K562 (cell line): ENCODE results near the gene AFF2. TPM values are rescaled to one million over a fixed set of nuclear protein-coding genes. Genes with fewer than 3 reads are reported as not detected.

Source experiments
- ATAC-seq: fragments of 200-7000 bp; cut with Tn5 transposase; 3 replicates; pipeline ENCODE4 v1.9.1; 2020; ENCODE audit warnings: moderate library complexity
- BruUV-seq: library from RNA; stranded (reverse); fragments of 400-500 nt; replicated peaks from 2 replicates; lab custom pipeline; 2021; lab: Mats Ljungman, UMichigan
- CTCF ChIA-PET: fragments of 300-600 bp; formaldehyde crosslinking; extraction: SDS; loops from one replicate; lab custom pipeline; 2021; ENCODE audit warnings: low intra/inter-chr PET ratio; lab: Yijun Ruan, JAX
- POLR2A ChIA-PET: fragments of 300-600, 350-650 bp; sonication (Branson Sonifier 250); formaldehyde crosslinking; extraction: SDS; loops from one replicate; lab custom pipeline; 2021; ENCODE audit warnings: antibody characterized with exemption, inconsistent platforms; lab: Yijun Ruan, JAX
- DNase-seq, 4 experiments: peaks; one replicate each; pipeline versions ENCODE4 v3.0.0 to v3.0.0-alpha.2; 2011 to 2018; ENCODE audit warnings: low spot score in 3 of 4, mixed read lengths in 3 of 4; ENCODE audit errors: extremely low read depth in 1 of 4
- FAIRE-seq: peaks from 2 replicates; lab custom pipeline; 2011; peaks lifted over from hg19 to GRCh38; lab: Jason Lieb, UNC
- H2AFZ ChIP-seq: 2 replicates; pipeline ENCODE4 v1.6.0; 2011; ENCODE audit warnings: low read depth, low read length, control low read depth, inconsistent platforms
- H3K27ac ChIP-seq: fragments of 200-600 bp; 3 replicates; pipeline ENCODE4 v1.8.0; 2011; ENCODE audit warnings: low read depth, mild to moderate bottlenecking, control low read depth, inconsistent platforms, low read length, moderate library complexity, mixed read lengths; ENCODE audit errors: extremely low read depth
- H3K27me3 ChIP-seq, 2 experiments: fragments of 300-600 bp in 1 of 2; 2 replicates in 1 of 2; 3 replicates in 1 of 2; pipeline versions ENCODE4 v1.6.0 to v1.8.0; 2011; ENCODE audit warnings: inconsistent platforms in 2 of 2, low read length in 2 of 2, mild to moderate bottlenecking in 1 of 2, mixed read lengths in 1 of 2, moderate library complexity in 1 of 2; ENCODE audit not compliant: control insufficient read depth in 2 of 2, insufficient read depth in 2 of 2
- H3K36me3 ChIP-seq: fragments of 300-600 bp; 3 replicates; pipeline ENCODE4 v1.8.0; 2011; ENCODE audit warnings: mild to moderate bottlenecking, low read length, inconsistent platforms; ENCODE audit not compliant: control insufficient read depth, insufficient read depth
- H3K4me1 ChIP-seq, 2 experiments: fragments of 200-600 bp in 1 of 2; replicated peaks in 1 of 2; 2 replicates in 1 of 2; 3 replicates in 1 of 2; pipeline versions ENCODE4 v1.5.1 to v1.8.0; 2011; ENCODE audit warnings: inconsistent platforms in 2 of 2, low read length in 2 of 2, mild to moderate bottlenecking in 1 of 2, mixed read lengths in 1 of 2, moderate library complexity in 1 of 2; ENCODE audit not compliant: control insufficient read depth in 2 of 2, insufficient read depth in 2 of 2
- H3K4me2 ChIP-seq: 2 replicates; pipeline ENCODE4 v1.6.1; 2011; ENCODE audit warnings: low read length, control low read depth, inconsistent platforms, mixed read lengths; ENCODE audit not compliant: insufficient read depth
- H3K4me3 ChIP-seq: fragments of 200-600 bp; sonication (generic), shearing (Covaris generic); 2 replicates; pipeline ENCODE4 v1.5.1; 2016; ENCODE audit warnings: control low read depth, inconsistent platforms
- H3K79me2 ChIP-seq: fragments of 200-600 bp; 3 replicates; pipeline ENCODE4 v1.8.0; 2011; ENCODE audit warnings: low read length, inconsistent platforms; ENCODE audit not compliant: control insufficient read depth, insufficient read depth
- H3K9ac ChIP-seq, 2 experiments: 2 replicates each; pipeline versions ENCODE4 v1.6.0 to v1.6.1; 2011; ENCODE audit warnings: low read depth in 2 of 2, low read length in 2 of 2, control low read depth in 1 of 2, inconsistent platforms in 1 of 2, mild to moderate bottlenecking in 1 of 2, mixed read lengths in 1 of 2; ENCODE audit not compliant: insufficient read depth in 1 of 2
- H3K9me1 ChIP-seq: one replicate; pipeline ENCODE4 v1.6.0; 2011; ENCODE audit warnings: inconsistent platforms, mild to moderate bottlenecking, low read length, moderate library complexity; ENCODE audit not compliant: control insufficient read depth, insufficient read depth
- H3K9me3 ChIP-seq: replicated peaks from 2 replicates; pipeline ENCODE4 v1.5.1; 2011; ENCODE audit warnings: low read depth, low read length, inconsistent platforms; ENCODE audit not compliant: control insufficient read depth, insufficient read depth
- H4K20me1 ChIP-seq: replicated peaks from 2 replicates; pipeline ENCODE4 v1.6.1; 2011; ENCODE audit warnings: low read length, inconsistent platforms, mixed read lengths; ENCODE audit not compliant: control insufficient read depth, insufficient read depth
- CREB5 ChIP-seq: fragments of 250-450 bp; sonication (Bioruptor Pico); IDR thresholded peaks from 2 replicates; pipeline ENCODE4 v1.5.0; 2020; ENCODE audit warnings: mild to moderate bottlenecking
- ELF1 ChIP-seq: fragments of 200-800 bp; sonication (Bioruptor generic); IDR thresholded peaks from 2 replicates; pipeline ENCODE4 v1.6.1; 2016; ENCODE audit warnings: missing genetic modification characterization, missing compliant biosample characterization
- FOXJ3 ChIP-seq: sonication (generic); formaldehyde crosslinking; IDR thresholded peaks from 2 replicates; pipeline ENCODE4 v1.4.0; 2020; ENCODE audit warnings: mild to moderate bottlenecking, missing genetic modification reagents
- HMG20B ChIP-seq: fragments of 250-450 bp; sonication (Bioruptor Pico); IDR thresholded peaks from 2 replicates; pipeline ENCODE4 v1.5.0; 2021; ENCODE audit warnings: mild to moderate bottlenecking
- HOXB6 ChIP-seq: fragments of 250-450 bp; sonication (Bioruptor Pico); IDR thresholded peaks from 2 replicates; pipeline ENCODE4 v1.5.1; 2022; ENCODE audit warnings: mild to moderate bottlenecking, borderline replicate concordance
- PRMT5 ChIP-seq: sonication (generic); formaldehyde crosslinking; IDR thresholded peaks from 2 replicates; pipeline ENCODE4 v1.5.0; 2020; ENCODE audit warnings: missing genetic modification reagents
- SMARCC2 ChIP-seq: fragments of 450-650 bp; IDR thresholded peaks from 2 replicates; pipeline ENCODE4 v1.6.1; 2017; ENCODE audit warnings: antibody characterized with exemption, moderate library complexity, mild to moderate bottlenecking, low read depth
- TEAD2 ChIP-seq: fragments of 450-650 bp; IDR thresholded peaks from 2 replicates; pipeline ENCODE4 v1.6.1; 2016; ENCODE audit warnings: missing genetic modification characterization, control low read depth, missing compliant biosample characterization
- ZNF133 ChIP-seq: fragments of 250-450 bp; sonication (Bioruptor Pico); IDR thresholded peaks from 2 replicates; pipeline ENCODE4 v1.4.0; 2020; ENCODE audit warnings: mild to moderate bottlenecking
- ZNF165 ChIP-seq: fragments of 250-450 bp; sonication (Bioruptor Pico); IDR thresholded peaks from 2 replicates; pipeline ENCODE4 v1.4.0; 2020; ENCODE audit warnings: borderline replicate concordance
- ZNF212 ChIP-seq: fragments of 450-650 bp; formaldehyde crosslinking; IDR thresholded peaks from 2 replicates; pipeline ENCODE4 v1.4.0; 2020; ENCODE audit warnings: mild to moderate bottlenecking
- ZNF3 ChIP-seq: fragments of 250-450 bp; sonication (Bioruptor Pico); IDR thresholded peaks from 2 replicates; pipeline ENCODE4 v1.5.0; 2021; ENCODE audit warnings: mild to moderate bottlenecking, moderate library complexity
- ZNF431 ChIP-seq: sonication (generic); formaldehyde crosslinking; IDR thresholded peaks from 2 replicates; pipeline ENCODE4 v1.8.0; 2022; ENCODE audit warnings: mild to moderate bottlenecking, missing genetic modification reagents
- ZNF436 ChIP-seq: fragments of 250-450, 450-650 bp; sonication (Bioruptor Pico); formaldehyde crosslinking; IDR thresholded peaks from 2 replicates; pipeline ENCODE4 v1.7.0; 2020; ENCODE audit warnings: mild to moderate bottlenecking
- ZNF57 ChIP-seq: fragments of 450-650 bp; formaldehyde crosslinking; IDR thresholded peaks from 2 replicates; pipeline ENCODE4 v1.4.0; 2020; ENCODE audit warnings: mild to moderate bottlenecking, moderate library complexity
- WGBS: fragments of 100-300 bp; shearing (Covaris generic); methylation state at CpG from one replicate; pipeline ENCODE4 v1.1.6; 2016; ENCODE audit warnings: low coverage, mixed read lengths; ENCODE audit not compliant: insufficient coverage; ENCODE audit errors: missing lambda C conversion rate; 5-methylcytosine and 5-hydroxymethylcytosine counted together
- in situ Hi-C: fragments of 300-500 bp; cut with MboI; formaldehyde crosslinking; loops from 4 replicates; pipeline ENCODE4 v1.15.0; 2018; ENCODE audit warnings: inconsistent platforms, mixed read lengths
- intact Hi-C: fragments of 100-400 bp; cut with micrococcal nuclease; formaldehyde crosslinking; loops from 2 replicates; pipeline ENCODE4 v1.14.2; 2022
- polyA plus RNA-seq, 8 experiments: library from polyadenylated mRNA; depleted of rRNA in 4 of 8; stranded (reverse) in 5 of 8; unstranded in 3 of 8; fragments of >200 nt; fragmentation: Nextera tagmentation in 2 of 8; fragmentation: Illumina TruSeq in 1 of 8; extraction: Ambion mirVana in 2 of 8; extraction: Trizol in 1 of 8; gene quantifications; 2 replicates each; pipeline versions ENCODE4 v1.2.1 to v1.2.3, GENCODE V29; 2011 to 2014; ENCODE audit warnings: inconsistent platforms in 1 of 8, missing spikeins in 1 of 8
- total RNA-seq, 7 experiments: library from RNA; depleted of rRNA in 6 of 7; stranded (reverse); fragments of >200 nt in 6 of 7; fragmentation: Illumina TruSeq in 2 of 7; extraction: Trizol in 2 of 7; gene quantifications; 2 replicates each; pipeline versions ENCODE4 v1.2.1 to v1.2.3, GENCODE V29; 2011 to 2021; ENCODE audit warnings: low replicate concordance in 1 of 7
- TF ChIP-seq, protein P1 (sequence below): fragments of 450-650 bp; IDR thresholded peaks from 2 replicates; pipeline ENCODE4 v1.6.1; 2016; ENCODE audit warnings: missing biosample characterization, missing genetic modification characterization
- TF ChIP-seq, protein P2 (sequence below): fragments of 250-450 bp; sonication (Bioruptor Pico); IDR thresholded peaks from 2 replicates; pipeline ENCODE4 v1.5.0; 2020; ENCODE audit warnings: mild to moderate bottlenecking, borderline replicate concordance
- TF ChIP-seq, protein P3 (sequence below): fragments of 450-650 bp; IDR thresholded peaks from 2 replicates; pipeline ENCODE4 v1.6.1; 2017; ENCODE audit warnings: antibody characterized with exemption

The AFF2 gene
- total and polyA plus RNA-seq, 9 of the 15 experiments (the other 6 are each of a cell fraction or from before 2014, with no cell fraction given) = 0.01 to 0.20 (median 0.07) TPM

- TF ChIP-seq, protein P1, sequence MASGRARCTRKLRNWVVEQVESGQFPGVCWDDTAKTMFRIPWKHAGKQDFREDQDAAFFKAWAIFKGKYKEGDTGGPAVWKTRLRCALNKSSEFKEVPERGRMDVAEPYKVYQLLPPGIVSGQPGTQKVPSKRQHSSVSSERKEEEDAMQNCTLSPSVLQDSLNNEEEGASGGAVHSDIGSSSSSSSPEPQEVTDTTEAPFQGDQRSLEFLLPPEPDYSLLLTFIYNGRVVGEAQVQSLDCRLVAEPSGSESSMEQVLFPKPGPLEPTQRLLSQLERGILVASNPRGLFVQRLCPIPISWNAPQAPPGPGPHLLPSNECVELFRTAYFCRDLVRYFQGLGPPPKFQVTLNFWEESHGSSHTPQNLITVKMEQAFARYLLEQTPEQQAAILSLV = no peak
- no peak for TF ChIP-seq ZNF3
- no peak for TF ChIP-seq PRMT5 (CRISPR knock-in tag)
- no peak for TF ChIP-seq ZNF212 (CRISPR knock-in tag)
- TF ChIP-seq, protein P2, sequence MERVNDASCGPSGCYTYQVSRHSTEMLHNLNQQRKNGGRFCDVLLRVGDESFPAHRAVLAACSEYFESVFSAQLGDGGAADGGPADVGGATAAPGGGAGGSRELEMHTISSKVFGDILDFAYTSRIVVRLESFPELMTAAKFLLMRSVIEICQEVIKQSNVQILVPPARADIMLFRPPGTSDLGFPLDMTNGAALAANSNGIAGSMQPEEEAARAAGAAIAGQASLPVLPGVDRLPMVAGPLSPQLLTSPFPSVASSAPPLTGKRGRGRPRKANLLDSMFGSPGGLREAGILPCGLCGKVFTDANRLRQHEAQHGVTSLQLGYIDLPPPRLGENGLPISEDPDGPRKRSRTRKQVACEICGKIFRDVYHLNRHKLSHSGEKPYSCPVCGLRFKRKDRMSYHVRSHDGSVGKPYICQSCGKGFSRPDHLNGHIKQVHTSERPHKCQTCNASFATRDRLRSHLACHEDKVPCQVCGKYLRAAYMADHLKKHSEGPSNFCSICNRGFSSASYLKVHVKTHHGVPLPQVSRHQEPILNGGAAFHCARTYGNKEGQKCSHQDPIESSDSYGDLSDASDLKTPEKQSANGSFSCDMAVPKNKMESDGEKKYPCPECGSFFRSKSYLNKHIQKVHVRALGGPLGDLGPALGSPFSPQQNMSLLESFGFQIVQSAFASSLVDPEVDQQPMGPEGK = no peak
- no peak for TF ChIP-seq ZNF133 (CRISPR knock-in tag)
- TF ChIP-seq HOXB6 (CRISPR knock-in tag) = no peak
These were observed 16.8 kb downstream of the AFF2 start (continued) for GRCh38 chrX:148517176-148517575.

DNA sequence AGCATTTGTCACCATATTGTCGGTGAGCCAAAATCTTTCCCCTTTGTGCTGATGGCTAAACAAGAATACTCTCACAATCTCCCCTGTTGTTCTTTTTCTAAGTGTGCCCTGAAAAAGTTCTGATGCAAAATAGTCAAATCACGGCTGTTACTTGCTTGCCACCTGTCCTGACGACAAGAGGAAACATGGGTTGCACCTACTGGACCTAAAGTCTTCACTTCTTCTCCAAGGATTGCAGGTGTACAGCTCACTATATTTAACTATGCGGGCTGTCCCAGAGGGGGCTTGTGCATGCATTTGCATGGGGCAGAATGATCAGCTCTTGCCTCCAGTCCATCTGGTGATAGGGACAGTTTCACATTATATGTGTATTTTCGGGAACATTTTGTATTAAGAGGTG is 21.6 kb downstream of the AFF2 start:
- in situ Hi-C loops (no loop called here), intact Hi-C loops (no loop called here)
- no peak for FAIRE-seq
- no peak for ATAC-seq
- Histone ChIP-seq H2AFZ (no peak overlapping the region), H3K9me1 (no peaks in the 10 kb centered on the region), H4K20me1 (no peaks in the 10 kb centered on the region), H3K27ac (no peak overlapping the region), H3K9me3 (no peaks in the 10 kb centered on the region), H3K79me2 (no peaks in the 10 kb centered on the region), H3K4me2 (no peak overlapping the region), H3K4me1 (no peaks in the 10 kb centered on the region), H3K36me3 (no peaks in the 10 kb centered on the region), H3K9ac (no peak overlapping the region), H3K27me3 (no peaks in the 10 kb centered on the region), H3K4me3 (no peak overlapping the region)
- no TSS peak for BruUV-seq
- ChIA-PET CTCF (no interaction called here), POLR2A (no interaction called here)
- 8% methylated on average over 5 of the region's 5 CpGs for WGBS
- no peak for DNase-seq
- TF ChIP-seq, protein P3, sequence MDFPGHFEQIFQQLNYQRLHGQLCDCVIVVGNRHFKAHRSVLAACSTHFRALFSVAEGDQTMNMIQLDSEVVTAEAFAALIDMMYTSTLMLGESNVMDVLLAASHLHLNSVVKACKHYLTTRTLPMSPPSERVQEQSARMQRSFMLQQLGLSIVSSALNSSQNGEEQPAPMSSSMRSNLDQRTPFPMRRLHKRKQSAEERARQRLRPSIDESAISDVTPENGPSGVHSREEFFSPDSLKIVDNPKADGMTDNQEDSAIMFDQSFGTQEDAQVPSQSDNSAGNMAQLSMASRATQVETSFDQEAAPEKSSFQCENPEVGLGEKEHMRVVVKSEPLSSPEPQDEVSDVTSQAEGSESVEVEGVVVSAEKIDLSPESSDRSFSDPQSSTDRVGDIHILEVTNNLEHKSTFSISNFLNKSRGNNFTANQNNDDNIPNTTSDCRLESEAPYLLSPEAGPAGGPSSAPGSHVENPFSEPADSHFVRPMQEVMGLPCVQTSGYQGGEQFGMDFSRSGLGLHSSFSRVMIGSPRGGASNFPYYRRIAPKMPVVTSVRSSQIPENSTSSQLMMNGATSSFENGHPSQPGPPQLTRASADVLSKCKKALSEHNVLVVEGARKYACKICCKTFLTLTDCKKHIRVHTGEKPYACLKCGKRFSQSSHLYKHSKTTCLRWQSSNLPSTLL = no peak
- TF ChIP-seq HMG20B (CRISPR knock-in tag) (no peak), TEAD2 (tag) (no peak), ZNF431 (CRISPR knock-in tag) (no peak), ZNF57 (CRISPR knock-in tag) (no peak), ZNF436 (CRISPR knock-in tag) (no peak), SMARCC2 (no peak), ELF1 (tag) (no peak), CREB5 (CRISPR knock-in tag) (no peak), ZNF165 (CRISPR knock-in tag) (no peak), FOXJ3 (no peak)
